NCI-H510A treated with DMSO at 0.1 percent for 48 hours (cell line): ENCODE results near the gene ETV2.
"Not testable (repeated sequence)": the region's sequence is repeated elsewhere in the genome, so short reads cannot be mapped to it uniquely, and the experiment has no call there.

ENCODE experiments used
- DNase-seq: peaks from one replicate; lab custom pipeline; 2025; lab: John Stamatoyannopoulos, UW

ETV2 gene

GRCh38 chr19:35628565-35629331 is 12.8 kb upstream of the ETV2 start, which contains the start of gene RBM42:
Gene RBM42, plus strand, starts transcription at chr19:35629036. Its CDS starts 118 bp downstream, at chr19:35629154.
- DNase-seq: peak; percentile 97

DNA sequence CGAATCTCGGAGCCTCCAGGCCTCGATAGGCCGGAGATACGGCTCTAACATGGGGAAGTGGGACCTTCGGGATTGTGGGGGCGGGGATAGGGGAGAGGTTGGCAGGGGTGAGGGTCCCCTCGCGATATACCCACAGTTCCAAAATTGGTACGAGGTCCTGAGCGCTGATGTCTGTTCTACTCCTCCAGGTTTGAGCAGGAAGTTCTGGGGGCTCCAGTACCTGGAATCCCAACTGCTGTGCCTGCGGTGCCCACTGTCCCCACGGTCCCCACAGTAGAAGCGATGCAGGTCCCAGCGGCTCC is 12.3 kb upstream of the ETV2 start:
- no peak for DNase-seq

- DNase-seq: no peak
These were observed 7.7 kb upstream of the ETV2 start for GRCh38 chr19:35633727-35634440.

DNA sequence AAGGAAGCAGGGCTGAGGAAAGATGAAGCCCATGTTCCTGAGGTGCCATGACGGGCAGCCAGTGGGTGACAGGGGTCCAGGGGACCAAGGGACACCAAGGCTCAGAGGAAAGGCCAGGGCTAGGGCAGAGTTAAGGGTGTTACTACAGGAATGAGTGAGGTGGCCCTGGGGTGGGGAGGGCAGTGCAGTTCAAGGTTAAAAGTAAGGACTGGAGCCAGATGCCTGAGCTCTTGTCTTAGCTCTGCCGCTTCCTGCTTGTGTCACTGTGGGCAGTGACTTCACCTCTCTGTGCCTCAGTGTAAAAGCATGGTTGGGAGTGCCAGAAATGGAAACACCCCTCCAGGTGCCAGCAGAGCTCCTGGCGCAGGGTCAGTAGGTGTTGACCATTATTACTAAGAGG is 4.9 kb upstream of the ETV2 start:
- DNase-seq: no peak

DNA sequence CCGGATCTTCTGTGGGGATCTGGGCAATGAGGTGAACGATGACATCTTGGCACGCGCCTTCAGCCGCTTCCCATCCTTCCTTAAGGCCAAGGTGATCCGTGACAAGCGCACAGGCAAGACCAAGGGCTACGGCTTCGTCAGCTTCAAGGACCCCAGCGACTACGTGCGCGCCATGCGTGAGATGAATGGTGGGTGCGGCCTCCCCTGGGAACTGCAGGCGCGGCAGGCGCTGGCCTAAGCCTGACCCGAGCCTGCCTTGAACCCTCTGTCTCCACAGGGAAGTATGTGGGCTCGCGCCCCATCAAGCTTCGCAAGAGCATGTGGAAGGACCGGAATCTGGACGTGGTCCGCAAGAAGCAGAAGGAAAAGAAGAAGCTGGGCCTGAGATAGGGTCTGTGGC is 4.4 kb upstream of the ETV2 start:
- DNase-seq: no peak

- DNase-seq: no peak
These were observed 2.3 kb upstream of the ETV2 start for GRCh38 chr19:35639321-35639639.

DNA sequence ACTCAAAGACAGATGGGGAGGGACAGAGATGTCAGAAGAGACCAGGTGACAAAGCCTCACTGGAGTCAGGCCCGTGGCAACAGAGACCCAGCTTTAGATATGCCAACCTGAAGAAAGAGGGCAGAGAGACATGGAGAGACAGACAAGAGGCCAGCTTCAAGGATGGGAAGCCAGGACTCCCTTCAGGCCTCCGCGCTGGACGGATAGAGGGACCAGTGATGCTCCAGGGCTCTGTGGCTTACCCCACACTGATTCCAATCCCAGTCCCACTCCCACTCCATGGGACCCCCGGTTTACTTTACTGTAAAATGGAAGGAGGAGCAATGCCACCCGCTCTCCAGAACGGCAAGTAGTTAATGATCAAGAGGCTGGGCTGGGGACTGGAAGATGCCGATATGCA is 1.7 kb upstream of the ETV2 start:
- no peak for DNase-seq

DNA sequence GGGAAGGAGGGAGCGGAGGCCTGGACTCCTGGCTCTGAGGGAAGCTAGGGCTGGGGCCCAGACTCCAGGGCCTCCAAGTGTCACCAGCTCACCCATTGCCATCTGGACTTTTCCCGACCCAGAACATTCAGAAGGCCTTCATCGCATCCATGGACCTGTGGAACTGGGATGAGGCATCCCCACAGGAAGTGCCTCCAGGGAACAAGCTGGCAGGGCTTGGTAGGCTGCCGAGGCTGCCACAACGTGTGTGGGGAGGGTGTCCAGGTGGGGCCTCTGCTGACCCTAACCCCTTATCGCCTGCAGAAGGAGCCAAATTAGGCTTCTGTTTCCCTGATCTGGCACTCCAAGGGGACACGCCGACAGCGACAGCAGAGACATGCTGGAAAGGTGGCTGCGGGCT is 767 bp downstream of the ETV2 start:
- DNase-seq: no peak

GRCh38 chr19:35642798-35643254 is 1.3 kb downstream of the ETV2 start:
- DNase-seq: no peak

DNA sequence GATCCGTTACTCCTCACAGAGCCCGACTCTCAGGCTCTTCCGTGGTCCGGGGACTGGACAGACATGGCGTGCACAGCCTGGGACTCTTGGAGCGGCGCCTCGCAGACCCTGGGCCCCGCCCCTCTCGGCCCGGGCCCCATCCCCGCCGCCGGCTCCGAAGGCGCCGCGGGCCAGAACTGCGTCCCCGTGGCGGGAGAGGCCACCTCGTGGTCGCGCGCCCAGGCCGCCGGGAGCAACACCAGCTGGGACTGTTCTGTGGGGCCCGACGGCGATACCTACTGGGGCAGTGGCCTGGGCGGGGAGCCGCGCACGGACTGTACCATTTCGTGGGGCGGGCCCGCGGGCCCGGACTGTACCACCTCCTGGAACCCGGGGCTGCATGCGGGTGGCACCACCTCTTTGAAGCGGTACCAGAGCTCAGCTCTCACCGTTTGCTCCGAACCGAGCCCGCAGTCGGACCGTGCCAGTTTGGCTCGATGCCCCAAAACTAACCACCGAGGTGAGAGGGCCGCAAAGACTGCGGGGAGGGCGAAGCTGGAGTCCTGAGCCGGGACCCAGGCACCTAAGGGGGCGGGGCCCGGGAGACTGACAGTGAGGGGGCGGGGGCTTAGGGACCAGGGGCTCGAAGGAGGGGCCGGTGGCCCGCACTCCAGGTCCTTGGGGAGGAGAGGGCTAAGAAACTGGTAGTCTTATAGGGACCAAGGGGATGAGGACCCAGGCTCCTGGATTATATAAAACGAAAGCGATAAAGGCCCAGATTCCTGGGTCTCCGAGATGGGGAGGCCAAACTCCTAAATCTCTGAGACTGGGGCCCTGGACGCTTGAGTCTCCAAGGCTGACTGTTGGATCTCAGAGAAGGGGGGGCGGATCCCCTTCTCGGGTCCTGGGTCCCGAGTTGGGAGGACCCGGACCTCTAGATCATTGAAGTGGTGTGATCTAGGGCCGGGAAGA is 2.0 kb downstream of the ETV2 start:
- peak; percentile 91 for DNase-seq

GRCh38 chr19:35644206-35644986 is 2.9 kb downstream of the ETV2 start:
- DNase-seq: peak; percentile 92

- peak; percentile 61 for DNase-seq
These were observed 3.6 kb downstream of the ETV2 start for GRCh38 chr19:35644987-35645679.

DNA sequence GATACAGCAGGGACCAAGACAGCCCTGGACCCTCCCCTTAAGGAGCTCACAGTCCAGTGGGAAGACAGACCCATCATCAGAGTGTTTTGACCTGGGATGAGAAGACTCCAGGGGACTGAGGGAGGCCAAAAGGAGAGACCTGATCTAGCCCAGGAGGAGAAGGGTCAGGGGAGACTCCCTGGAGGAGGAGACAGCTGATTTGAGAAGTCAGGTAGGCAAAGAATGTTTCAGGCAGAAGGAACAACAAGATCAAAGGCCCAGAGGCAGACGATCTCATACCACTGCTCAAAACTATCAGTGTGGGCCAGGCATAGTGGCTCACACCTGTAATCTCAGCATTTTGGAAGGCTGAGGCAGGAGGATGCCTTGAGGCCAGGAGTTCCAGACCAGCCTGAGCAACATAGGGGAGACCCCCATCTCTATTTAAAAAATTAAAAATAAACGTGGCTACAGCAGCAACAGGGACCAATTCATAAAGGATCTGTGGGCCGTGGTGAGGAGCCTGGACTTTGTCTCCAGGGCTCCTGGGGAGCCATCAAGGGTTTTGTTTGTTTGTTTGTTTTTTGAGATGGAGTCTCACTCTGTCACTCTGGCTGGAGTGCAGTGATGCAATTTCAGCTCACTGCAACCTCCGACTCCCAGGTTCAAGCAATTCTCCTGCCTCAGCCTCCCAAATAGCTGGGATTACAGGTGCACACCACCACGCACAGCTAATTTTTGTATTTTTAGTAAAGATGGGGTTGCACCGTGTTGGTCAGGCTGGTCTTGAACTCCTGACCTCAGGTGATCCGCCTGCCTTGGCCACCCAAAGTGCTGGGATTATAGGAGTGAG is 4.4 kb downstream of the ETV2 start:
- no peak for DNase-seq

DNA sequence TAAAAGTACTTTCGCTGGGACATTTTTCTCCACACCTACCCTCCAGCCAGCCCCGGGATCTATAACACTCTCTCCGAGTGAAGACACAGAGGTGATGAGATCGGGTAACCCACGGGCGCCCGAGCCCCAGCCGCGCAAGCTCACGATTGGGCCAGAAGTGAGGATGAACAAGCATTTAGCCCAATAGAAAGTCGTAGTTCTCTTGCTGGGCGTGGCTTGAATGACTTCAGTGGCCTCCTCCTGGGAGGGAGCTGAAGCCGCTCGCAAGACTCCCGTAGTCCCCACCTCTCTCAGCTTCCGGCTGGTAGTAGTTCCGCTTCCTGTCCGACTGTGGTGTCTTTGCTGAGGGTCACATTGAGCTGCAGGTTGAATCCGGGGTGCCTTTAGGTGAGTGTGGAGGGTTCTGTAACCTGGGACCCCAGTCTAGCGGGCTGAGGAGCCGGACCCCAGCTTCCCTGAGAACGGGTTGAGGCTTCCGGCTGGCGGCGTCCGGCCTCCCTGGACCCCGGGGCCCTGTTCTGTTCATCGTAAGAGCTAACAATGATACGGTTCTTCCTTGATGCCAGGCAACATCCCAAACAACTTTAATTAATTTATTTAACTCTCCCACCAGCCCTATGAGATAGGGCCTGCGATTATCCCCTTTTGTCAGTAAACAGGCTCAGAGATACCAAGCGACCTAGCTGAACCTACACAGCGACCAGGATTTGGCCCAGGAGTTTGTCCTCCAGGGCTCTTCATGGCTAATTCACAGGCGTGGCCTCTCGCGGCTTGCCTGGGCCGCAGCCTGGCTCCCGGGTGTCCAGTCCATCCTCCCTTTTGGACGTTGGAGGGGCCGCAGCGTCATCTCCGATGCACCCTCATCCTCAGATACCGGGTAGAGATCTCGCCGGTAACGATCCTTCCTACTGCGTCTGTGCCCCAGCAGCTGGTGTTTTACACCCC is 6.7 kb downstream of the ETV2 start, which contains the start of gene COX6B1:
TSS of gene COX6B1 (plus strand) at position 307 of the 945 bp plus-strand sequence. CDS start 2,921 bp downstream, outside the sequence.
- DNase-seq: peak; percentile 98

DNA sequence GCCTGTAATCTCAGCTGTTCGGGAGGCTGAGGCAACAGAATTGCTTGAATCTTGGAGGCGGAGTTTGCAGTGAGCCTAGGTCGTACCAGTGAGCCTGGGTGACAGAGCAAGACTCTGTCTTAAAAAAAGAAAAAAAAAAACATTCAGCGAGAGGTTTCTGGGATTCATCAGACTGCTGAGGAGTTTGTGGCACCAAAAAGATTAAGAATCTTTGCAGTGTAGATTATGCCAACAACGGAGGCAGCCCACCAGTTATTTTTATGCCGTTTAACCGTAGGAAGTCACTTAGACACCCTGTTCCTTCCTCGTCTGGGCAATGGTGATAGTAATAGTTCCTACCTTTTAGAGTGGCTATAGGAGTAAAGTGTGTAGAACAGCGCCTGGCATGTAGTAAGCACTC is 9.0 kb downstream of the ETV2 start:
- DNase-seq: no peak

GRCh38 chr19:35654828-35655227 is 13.3 kb downstream of the ETV2 start:
- not testable (repeated sequence) for DNase-seq

DNA sequence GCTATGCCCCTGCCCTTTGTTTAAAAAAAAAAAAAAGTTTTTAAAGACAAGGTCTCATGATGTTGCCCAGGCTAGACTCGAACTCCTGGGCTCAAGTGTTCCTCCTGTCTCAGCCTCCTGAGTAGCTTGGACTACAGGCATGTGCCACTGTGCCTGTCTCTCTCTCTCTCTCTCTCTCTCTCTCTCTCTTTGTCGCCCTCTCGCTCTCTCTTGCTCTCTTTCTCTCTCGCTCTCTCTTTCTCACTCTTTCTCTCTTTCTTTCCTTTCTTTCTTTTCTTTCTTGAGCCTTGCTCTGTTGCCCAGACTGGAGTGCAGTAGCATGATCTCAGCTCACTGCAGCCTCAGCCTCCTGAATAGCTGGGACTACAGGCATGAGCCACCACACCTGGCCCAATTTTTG is 14.1 kb downstream of the ETV2 start:
- DNase-seq: no peak

GRCh38 chr19:35656700-35657099 is 15.2 kb downstream of the ETV2 start:
- DNase-seq: no peak
